Pancreas (tissue), 10 donors: Measurements from ENCODE around the gene RACK1. TPM values are rescaled to one million over a fixed set of nuclear protein-coding genes. Genes with fewer than 3 reads are reported as not detected.

Experiments used
- ATAC-seq, 4 donors: fragments of 200-7000 bp; cut with Tn5 transposase; one replicate each; pipeline versions ENCODE4 v1.8.0 to v1.9.1; 2020; ENCODE audit warnings: mild to moderate bottlenecking in 4 of 4, moderate library complexity in 4 of 4
- DNase-seq, 6 donors: peaks; one replicate each; pipeline ENCODE4 v3.0.0-alpha.2; 2020
- FAIRE-seq: peaks from 2 replicates; lab custom pipeline; 2012; peaks lifted over from hg19 to GRCh38; lab: Jason Lieb, UNC
- H3K27ac ChIP-seq, 4 donors: fragments of 200-600 bp; sonication (generic); 1 replicate in 3 of 4; 2 replicates in 1 of 4; pipeline versions ENCODE4 v1.5.0 to v1.8.0; 2020
- H3K27me3 ChIP-seq, 4 donors: fragments of 200-600 bp; one replicate each; pipeline ENCODE4 v1.8.0; 2021
- H3K36me3 ChIP-seq, 3 donors: fragments of 200-600 bp; sonication (generic) in 1 of 3; one replicate each; pipeline versions ENCODE4 v1.5.0 to v1.8.0; 2020 to 2021
- H3K4me1 ChIP-seq, 3 donors: fragments of 200-600 bp; one replicate each; pipeline ENCODE4 v1.8.0; 2021
- H3K4me3 ChIP-seq, 4 donors: fragments of 200-600 bp; sonication (generic) in 2 of 4; one replicate each; pipeline versions ENCODE4 v1.5.0 to v1.8.0; 2020 to 2021
- H3K9me3 ChIP-seq, 4 donors: fragments of 200-600 bp; one replicate each; pipeline ENCODE4 v1.8.0; 2021
- CTCF ChIP-seq, 4 donors: fragments of 200-600 bp; sonication (generic) in 3 of 4; IDR thresholded peaks; one replicate each; pipeline versions ENCODE4 v1.5.0 to v1.8.0; 2021; ENCODE audit warnings: antibody characterized with exemption in 4 of 4
- WGBS, 2 donors: extraction: QIAGEN DNeasy Blood & Tissue Kit; methylation state at CpG; one replicate each; pipeline ENCODE4 v1.1.7; 2013; 5-methylcytosine and 5-hydroxymethylcytosine counted together
- intact Hi-C, 3 donors: fragments of 100-400 bp; cut with DNase I; formaldehyde crosslinking; loops; one replicate each; pipeline versions ENCODE4 v1.11.1 to v1.14.2; 2022
- polyA plus RNA-seq, 2 donors: library from polyadenylated mRNA; stranded (reverse); fragments of 200-250 nt; gene quantifications; one replicate each; pipeline ENCODE4 v1.2.3, GENCODE V29; 2013
- total RNA-seq, 6 donors: library from RNA; stranded (reverse); fragmentation: NEBNext Ultra II Directional in 4 of 6; extraction: Animal tissue kit (Norgen Biotek cat#: 25700) in 4 of 6; gene quantifications; one replicate each; pipeline versions ENCODE4 v1.2.1 to v1.2.4, GENCODE V29; 2021 to 2023
- donor health status: healthy with polysubstance abuse.
- donor health status: DM: no; HTN: no; CAD: no; lungs with moderate emphysema.
- donor health status: DM: no; HTN: no; CAD: no.
- donor health status: control.
- donor health status: control.
- donor health status: Bipolar disorder and iron deficiency.
- donor health status: DM: yes; HTN: yes; CAD: no.
- donor health status: DM: no; HTN: no; CAD: no.
- donor health status: DM: no; HTN: no; CAD: no.
- donor health status: DM: yes; HTN: yes; CAD: no.

RACK1 gene
- total and polyA plus RNA-seq, 8 donors: 974 to 1,629 (median 1,233) TPM

GRCh38 chr5:181204113-181204825, 39.4 kb downstream of the RACK1 start:
- FAIRE-seq (no peak), DNase-seq (peak in 4 of 6 donors; percentile 41 to 78 (median 46)), ATAC-seq (peak; percentile 2 to 34 (median 10))
- no peaks in the 10 kb centered on the region for H3K9me3 ChIP-seq
- peak overlapping the region; percentile 21 to 70 (median 43) for H3K4me3 ChIP-seq
- no peak for TF ChIP-seq CTCF (IDR thresholded peaks at IDR 0.05)
- no peaks in the 10 kb centered on the region for H3K36me3 ChIP-seq
- WGBS, 2 donors: 1 to 2% methylated on average over 55 to 67 of the region's 67 CpGs
- intact Hi-C loops: no loop called here
- peak overlapping the region in 2 of 4 donors; percentile 6 to 12 for H3K27ac ChIP-seq
- peaks cover 0 to 8% (median 0%) of the 10 kb centered on the region in 3 donors for H3K4me1 ChIP-seq
- H3K27me3 ChIP-seq: no peaks in the 10 kb centered on the region

- ATAC-seq: no peak
- Histone ChIP-seq H3K4me1 (peaks cover 0 to 8% (median 0%) of the 10 kb centered on the region in 3 donors), H3K27ac (no peak overlapping the region)
These were observed 40.0 kb downstream of the RACK1 start for GRCh38 chr5:181203777-181204112.

GRCh38 chr5:181203093-181203711, 40.5 kb downstream of the RACK1 start:
- no peak overlapping the region for H3K4me3 ChIP-seq
- DNase-seq: no peak
- no peak for ATAC-seq
- 80 to 83% methylated on average over 11 of the region's 11 CpGs for WGBS, 2 donors
- no peaks in the 10 kb centered on the region for H3K36me3 ChIP-seq
- no peak overlapping the region for H3K27ac ChIP-seq
- no peak for FAIRE-seq
- no peaks in the 10 kb centered on the region for H3K27me3 ChIP-seq
- H3K9me3 ChIP-seq: no peaks in the 10 kb centered on the region
- intact Hi-C loops: no loop called here
- no peak for TF ChIP-seq CTCF (IDR thresholded peaks at IDR 0.05)
- H3K4me1 ChIP-seq: peaks cover 0 to 8% (median 0%) of the 10 kb centered on the region in 3 donors

More at GRCh38 chr5:181203777-181204112, 40.0 kb downstream of the RACK1 start:
- 21 to 31% methylated on average over 17 of the region's 17 CpGs for WGBS, 2 donors
- peak in 1 of 6 donors; percentile 43 for DNase-seq
- no peak for FAIRE-seq
- Histone ChIP-seq H3K4me3 (peak overlapping the region; percentile 21 to 70 (median 43)), H3K27me3 (no peaks in the 10 kb centered on the region), H3K9me3 (no peaks in the 10 kb centered on the region), H3K36me3 (no peaks in the 10 kb centered on the region)
- intact Hi-C loops: no loop called here
- TF ChIP-seq CTCF (IDR thresholded peaks at IDR 0.05): no peak

- intact Hi-C loops: no loop called here
- peaks cover 0 to 2% (median 0%) of the 10 kb centered on the region in 3 donors for H3K4me1 ChIP-seq
- WGBS, 2 donors: 86 to 87% methylated on average over 4 of the region's 4 CpGs
- FAIRE-seq (no peak), ATAC-seq (no peak), DNase-seq (no peak)
- no peaks in the 10 kb centered on the region for H3K36me3 ChIP-seq
- TF ChIP-seq CTCF (IDR thresholded peaks at IDR 0.05): no peak
- H3K27me3 ChIP-seq: no peaks in the 10 kb centered on the region
- no peak overlapping the region for H3K27ac ChIP-seq
- no peaks in the 10 kb centered on the region for H3K9me3 ChIP-seq
- H3K4me3 ChIP-seq: no peak overlapping the region
These were observed 42.9 kb downstream of the RACK1 start for GRCh38 chr5:181200816-181201215.
